HCT116 (cell line): ENCODE results near the gene HS6ST3. TPM values are rescaled to one million over a fixed set of nuclear protein-coding genes. Genes with fewer than 3 reads are reported as not detected.

Experiments used
- ATAC-seq: fragments of 200-7000 bp; cut with Tn5 transposase; 2 replicates; pipeline ENCODE4 v1.9.1; 2020; ENCODE audit warnings: mild to moderate bottlenecking, moderate library complexity
- BruUV-seq: library from RNA; stranded (reverse); fragments of 400-500 nt; replicated peaks from 2 replicates; lab custom pipeline; 2021; lab: Mats Ljungman, UMichigan
- CTCF ChIA-PET: fragments of 300-600 bp; sonication (Branson Sonifier 250); formaldehyde crosslinking; loops from one replicate; lab custom pipeline; 2021; ENCODE audit warnings: antibody characterized with exemption; lab: Charles Lee
- POLR2A ChIA-PET: fragments of 300-600, 350-600 bp; sonication (Branson Sonifier 250); formaldehyde crosslinking; loops from one replicate; lab custom pipeline; 2021; ENCODE audit warnings: antibody characterized with exemption; lab: Charles Lee
- RAD21 ChIA-PET, 2 experiments: fragments of 300-600 bp; sonication (Branson Sonifier 250); formaldehyde crosslinking; loops; one replicate each; lab custom pipeline; 2023; ENCODE audit warnings: low total read pairs in 2 of 2; ENCODE audit not compliant: uncharacterized antibody in 2 of 2, unreplicated experiment in 2 of 2, low non-redundant PET in 1 of 2; lab: Charles Lee
- DNase-seq: peaks from one replicate; pipeline ENCODE4 v3.0.0-alpha.2; 2010; ENCODE audit warnings: low read depth, low spot score
- H2AFZ ChIP-seq: fragments of 200-600 bp; shearing (Covaris generic), sonication (generic); 2 replicates; pipeline ENCODE4 v1.6.1; 2017; ENCODE audit warnings: low read depth, mixed run types, mixed read lengths, antibody characterized with exemption, low read length; ENCODE audit not compliant: poor library complexity, severe bottlenecking
- H3K27ac ChIP-seq: 2 replicates; pipeline ENCODE4 v1.5.1; 2012; ENCODE audit warnings: low read depth, low read length
- H3K27me3 ChIP-seq: fragments of 200-600 bp; sonication (generic); 2 replicates; pipeline ENCODE4 v1.6.1; 2016; ENCODE audit warnings: mixed run types, low read length, mixed read lengths; ENCODE audit not compliant: insufficient read depth
- H3K36me3 ChIP-seq, 2 experiments: fragments of 200-500 bp in 1 of 2; fragments of 200-600 bp in 1 of 2; sonication (Bioruptor generic) in 1 of 2; sonication (generic) in 1 of 2; 2 replicates each; pipeline versions ENCODE4 v1.5.1 to v1.6.1; 2014 to 2016; ENCODE audit warnings: low read length in 2 of 2, inconsistent platforms in 1 of 2, mixed read lengths in 1 of 2, mixed run types in 1 of 2; ENCODE audit not compliant: insufficient read depth in 2 of 2, control insufficient read depth in 1 of 2
- H3K4me1 ChIP-seq, 2 experiments: fragments of 200-600 bp in 1 of 2; sonication (generic) in 1 of 2; 2 replicates each; pipeline versions ENCODE4 v1.5.1 to v1.6.1; 2012 to 2017; ENCODE audit warnings: low read length in 2 of 2, inconsistent platforms in 1 of 2, mild to moderate bottlenecking in 1 of 2, mixed read lengths in 1 of 2, mixed run types in 1 of 2, moderate library complexity in 1 of 2; ENCODE audit not compliant: insufficient read depth in 2 of 2, control insufficient read depth in 1 of 2
- H3K4me2 ChIP-seq: fragments of 200-600 bp; sonication (generic); 2 replicates; pipeline ENCODE4 v1.6.1; 2017; ENCODE audit warnings: mixed run types, low read length, mixed read lengths
- H3K4me3 ChIP-seq, 2 experiments: fragments of 200-600 bp in 1 of 2; sonication (generic) in 1 of 2; replicated peaks in 1 of 2; 2 replicates each; pipeline ENCODE4 v1.5.1; 2011 to 2016; ENCODE audit warnings: low read length in 2 of 2, control low read depth in 1 of 2, low read depth in 1 of 2, mild to moderate bottlenecking in 1 of 2, mixed read lengths in 1 of 2, mixed run types in 1 of 2
- H3K79me2 ChIP-seq: fragments of 200-600 bp; sonication (generic); 2 replicates; pipeline ENCODE4 v1.6.1; 2017; ENCODE audit warnings: mild to moderate bottlenecking, mixed run types, low read length, moderate library complexity, mixed read lengths; ENCODE audit not compliant: insufficient read depth
- H3K9ac ChIP-seq: fragments of 200-600 bp; sonication (generic); 2 replicates; pipeline ENCODE4 v1.6.1; 2016; ENCODE audit warnings: low read length, mixed read lengths
- H3K9me2 ChIP-seq: fragments of 200-600 bp; sonication (generic), shearing (Covaris generic); 2 replicates; pipeline ENCODE4 v1.6.1; 2017; ENCODE audit warnings: mixed run types, mild to moderate bottlenecking, moderate library complexity; ENCODE audit not compliant: insufficient read depth
- H3K9me3 ChIP-seq, 2 experiments: fragments of 200-500 bp in 1 of 2; fragments of 200-600 bp in 1 of 2; sonication (Bioruptor generic) in 1 of 2; sonication (generic) in 1 of 2; 2 replicates each; pipeline ENCODE4 v1.6.1; 2014 to 2017; ENCODE audit warnings: low read length in 2 of 2, mixed read lengths in 2 of 2, inconsistent platforms in 1 of 2, low read depth in 1 of 2, mild to moderate bottlenecking in 1 of 2, mixed run types in 1 of 2, moderate library complexity in 1 of 2; ENCODE audit not compliant: control insufficient read depth in 1 of 2, insufficient read depth in 1 of 2
- H4K20me1 ChIP-seq: fragments of 200-600 bp; sonication (generic), shearing (Covaris generic); 2 replicates; pipeline ENCODE4 v1.6.1; 2017; ENCODE audit warnings: mixed run types, mild to moderate bottlenecking, moderate library complexity; ENCODE audit not compliant: insufficient read depth
- CEBPB ChIP-seq: IDR thresholded peaks from 2 replicates; pipeline ENCODE4 v1.6.1; 2012; ENCODE audit warnings: low read depth
- ELF1 ChIP-seq: IDR thresholded peaks from 2 replicates; pipeline ENCODE4 v1.6.1; 2012; ENCODE audit warnings: low read depth, borderline replicate concordance
- EZH2 ChIP-seq: fragments of 200-600 bp; sonication (generic); IDR thresholded peaks from 2 replicates; pipeline ENCODE4 v1.6.1; 2017; ENCODE audit warnings: antibody characterized with exemption, mixed run types
- SIN3A ChIP-seq: IDR thresholded peaks from 2 replicates; pipeline ENCODE4 v1.6.1; 2012; ENCODE audit warnings: low read depth
- SRF ChIP-seq: IDR thresholded peaks from 2 replicates; pipeline ENCODE4 v1.6.1; 2012; ENCODE audit warnings: low read depth
- TCF7L2 ChIP-seq: IDR thresholded peaks from 2 replicates; pipeline ENCODE4 v1.7.0; 2011; ENCODE audit warnings: borderline replicate concordance, inconsistent platforms; ENCODE audit not compliant: insufficient read depth, insufficient read length; ENCODE audit errors: extremely low read depth
- YY1 ChIP-seq: IDR thresholded peaks from 2 replicates; pipeline ENCODE4 v1.6.1; 2011; ENCODE audit warnings: low read length, low read depth, moderate library complexity, mild to moderate bottlenecking; ENCODE audit not compliant: insufficient replicate concordance; ENCODE audit errors: extremely low read depth
- ZNF274 ChIP-seq: fragments of 200-500 bp; sonication (Bioruptor generic); IDR thresholded peaks from 2 replicates; pipeline ENCODE4 v1.6.1; 2014; ENCODE audit warnings: mild to moderate bottlenecking, low read depth, low read length, inconsistent platforms
- intact Hi-C: fragments of 100-400 bp; cut with micrococcal nuclease; formaldehyde crosslinking; loops from 2 replicates; pipeline ENCODE4 v1.10.0; 2022
- total RNA-seq: library from RNA; stranded (reverse); gene quantifications from one replicate; pipeline ENCODE4 v1.2.1, GENCODE V29; 2021; ENCODE audit not compliant: unreplicated experiment
- TF ChIP-seq, protein P1 (sequence below), 3 experiments: fragments of 200-600 bp in 1 of 3; sonication (generic) in 1 of 3; IDR thresholded peaks in 2 of 3; conservative IDR thresholded peaks in 1 of 3; 2 replicates each; pipeline ENCODE4 v1.5.1; 2012 to 2017; ENCODE audit warnings: low read depth in 2 of 3, low read length in 2 of 3, antibody characterized with exemption in 1 of 3, borderline replicate concordance in 1 of 3, control low read depth in 1 of 3, mild to moderate bottlenecking in 1 of 3, mixed read lengths in 1 of 3, mixed run types in 1 of 3, moderate library complexity in 1 of 3; ENCODE audit not compliant: insufficient read depth in 1 of 3
- TF ChIP-seq, protein P2 (sequence below): IDR thresholded peaks from 2 replicates; pipeline ENCODE4 v1.6.1; 2012; ENCODE audit warnings: low read depth

Gene HS6ST3
- total RNA-seq, 1 experiment from 2014 or later, result 0.10 TPM

DNA sequence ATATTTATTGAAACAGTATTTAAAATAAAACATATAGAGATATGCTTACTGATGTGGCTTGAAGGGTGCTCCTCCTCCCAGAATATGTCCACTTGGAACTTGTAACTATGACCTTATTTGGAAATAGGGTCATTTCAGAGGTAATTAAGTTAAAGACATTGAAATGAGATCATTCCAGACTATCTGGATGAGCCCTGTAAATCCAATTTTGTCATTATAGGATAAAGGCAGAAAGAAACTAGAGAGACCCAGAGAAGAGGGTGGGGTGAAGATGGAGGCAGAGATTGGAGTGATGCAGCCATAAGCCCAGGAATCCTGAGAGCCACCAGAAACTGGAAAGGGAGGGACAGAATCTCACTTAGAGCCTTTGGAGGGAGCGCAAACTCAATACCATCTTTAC is 661.2 kb downstream of the HS6ST3 start:
- ChIA-PET RAD21 (no interaction called here), POLR2A (no interaction called here), CTCF (no interaction called here)
- Histone ChIP-seq H3K27ac (no peak overlapping the region), H3K4me2 (no peak overlapping the region), H3K4me3 (no peak overlapping the region), H3K79me2 (no peaks in the 10 kb centered on the region), H3K36me3 (no peaks in the 10 kb centered on the region), H3K27me3 (peaks cover 8% of the 10 kb centered on the region; the same call in 1 of the 2 replicates), H2AFZ (no peak overlapping the region), H3K9me3 (no peaks in the 10 kb centered on the region), H3K9ac (no peak overlapping the region), H4K20me1 (no peaks in the 10 kb centered on the region), H3K4me1 (no peaks in the 10 kb centered on the region)
- ATAC-seq (no peak), DNase-seq (no peak)
- BruUV-seq, result no TSS peak
- intact Hi-C loops, result no loop called here
- TF ChIP-seq, protein P1, sequence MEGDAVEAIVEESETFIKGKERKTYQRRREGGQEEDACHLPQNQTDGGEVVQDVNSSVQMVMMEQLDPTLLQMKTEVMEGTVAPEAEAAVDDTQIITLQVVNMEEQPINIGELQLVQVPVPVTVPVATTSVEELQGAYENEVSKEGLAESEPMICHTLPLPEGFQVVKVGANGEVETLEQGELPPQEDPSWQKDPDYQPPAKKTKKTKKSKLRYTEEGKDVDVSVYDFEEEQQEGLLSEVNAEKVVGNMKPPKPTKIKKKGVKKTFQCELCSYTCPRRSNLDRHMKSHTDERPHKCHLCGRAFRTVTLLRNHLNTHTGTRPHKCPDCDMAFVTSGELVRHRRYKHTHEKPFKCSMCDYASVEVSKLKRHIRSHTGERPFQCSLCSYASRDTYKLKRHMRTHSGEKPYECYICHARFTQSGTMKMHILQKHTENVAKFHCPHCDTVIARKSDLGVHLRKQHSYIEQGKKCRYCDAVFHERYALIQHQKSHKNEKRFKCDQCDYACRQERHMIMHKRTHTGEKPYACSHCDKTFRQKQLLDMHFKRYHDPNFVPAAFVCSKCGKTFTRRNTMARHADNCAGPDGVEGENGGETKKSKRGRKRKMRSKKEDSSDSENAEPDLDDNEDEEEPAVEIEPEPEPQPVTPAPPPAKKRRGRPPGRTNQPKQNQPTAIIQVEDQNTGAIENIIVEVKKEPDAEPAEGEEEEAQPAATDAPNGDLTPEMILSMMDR (IDR thresholded peaks at IDR 0.05 in 2 of 3, conservative IDR thresholded peaks at IDR 0.05 in 1 of 3; ENCODE audit: borderline replicate concordance in 1 of 3, insufficient read depth in 1 of 3, low read depth in 2 of 3, low read length in 2 of 3), result no peak
- TF ChIP-seq ZNF274 (no peak), CEBPB (no peak), SIN3A (no peak), YY1 (no peak), TCF7L2 (no peak), EZH2 (no peak), ELF1 (no peak), SRF (no peak)
- TF ChIP-seq, protein P2, sequence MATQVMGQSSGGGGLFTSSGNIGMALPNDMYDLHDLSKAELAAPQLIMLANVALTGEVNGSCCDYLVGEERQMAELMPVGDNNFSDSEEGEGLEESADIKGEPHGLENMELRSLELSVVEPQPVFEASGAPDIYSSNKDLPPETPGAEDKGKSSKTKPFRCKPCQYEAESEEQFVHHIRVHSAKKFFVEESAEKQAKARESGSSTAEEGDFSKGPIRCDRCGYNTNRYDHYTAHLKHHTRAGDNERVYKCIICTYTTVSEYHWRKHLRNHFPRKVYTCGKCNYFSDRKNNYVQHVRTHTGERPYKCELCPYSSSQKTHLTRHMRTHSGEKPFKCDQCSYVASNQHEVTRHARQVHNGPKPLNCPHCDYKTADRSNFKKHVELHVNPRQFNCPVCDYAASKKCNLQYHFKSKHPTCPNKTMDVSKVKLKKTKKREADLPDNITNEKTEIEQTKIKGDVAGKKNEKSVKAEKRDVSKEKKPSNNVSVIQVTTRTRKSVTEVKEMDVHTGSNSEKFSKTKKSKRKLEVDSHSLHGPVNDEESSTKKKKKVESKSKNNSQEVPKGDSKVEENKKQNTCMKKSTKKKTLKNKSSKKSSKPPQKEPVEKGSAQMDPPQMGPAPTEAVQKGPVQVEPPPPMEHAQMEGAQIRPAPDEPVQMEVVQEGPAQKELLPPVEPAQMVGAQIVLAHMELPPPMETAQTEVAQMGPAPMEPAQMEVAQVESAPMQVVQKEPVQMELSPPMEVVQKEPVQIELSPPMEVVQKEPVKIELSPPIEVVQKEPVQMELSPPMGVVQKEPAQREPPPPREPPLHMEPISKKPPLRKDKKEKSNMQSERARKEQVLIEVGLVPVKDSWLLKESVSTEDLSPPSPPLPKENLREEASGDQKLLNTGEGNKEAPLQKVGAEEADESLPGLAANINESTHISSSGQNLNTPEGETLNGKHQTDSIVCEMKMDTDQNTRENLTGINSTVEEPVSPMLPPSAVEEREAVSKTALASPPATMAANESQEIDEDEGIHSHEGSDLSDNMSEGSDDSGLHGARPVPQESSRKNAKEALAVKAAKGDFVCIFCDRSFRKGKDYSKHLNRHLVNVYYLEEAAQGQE, result no peak
- TF ChIP-seq, all 23 proteins: peak for 0
- no peaks in the 10 kb centered on the region for H3K9me2 ChIP-seq
